HG03575 (cell line): ENCODE measurements around the gene DENND2D.

Source experiments
- ATAC-seq: cut with Tn5 transposase; IDR thresholded peaks from one replicate; pipeline ENCODE4 v1.9.1; 2021; ENCODE audit not compliant: unreplicated experiment, insufficient number of reproducible peaks, low FRiP score; ENCODE audit errors: extremely low read depth

DENND2D gene

DNA sequence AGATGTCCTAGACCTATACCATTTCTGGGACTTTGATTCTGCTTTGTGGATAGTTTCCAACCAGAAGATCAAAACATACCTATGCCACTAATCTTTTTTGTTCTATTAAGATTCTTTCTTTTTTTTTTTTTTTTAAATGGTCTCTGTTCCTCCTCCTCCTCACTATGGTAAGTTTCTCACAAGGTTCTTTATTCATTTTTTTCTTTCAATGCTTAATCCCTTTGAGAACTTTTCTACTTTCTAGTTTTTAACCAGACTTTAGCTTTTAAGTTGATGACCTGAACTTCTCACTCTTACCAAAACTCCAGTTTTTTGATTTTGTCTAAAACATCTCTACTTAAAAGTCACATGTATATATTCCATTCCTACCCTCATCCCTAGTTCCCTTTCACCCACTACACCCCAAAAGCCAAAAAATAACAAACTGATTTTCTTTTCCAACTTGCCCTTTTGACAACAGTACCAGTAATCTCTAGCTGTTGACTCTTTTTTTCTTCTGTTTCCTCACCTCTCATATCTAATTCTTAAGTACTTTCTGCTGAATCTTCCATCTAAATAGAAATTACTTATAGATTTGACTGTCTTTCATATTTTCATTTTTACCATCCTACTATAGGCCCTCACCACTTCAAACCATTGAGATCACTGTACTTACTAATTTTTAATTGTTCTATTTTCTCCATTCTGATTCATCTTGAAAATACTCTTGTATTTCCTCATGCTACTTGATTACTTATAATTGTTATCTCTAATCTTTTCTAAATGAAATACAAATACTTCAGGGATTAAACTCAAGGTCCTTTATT lies 54.3 kb downstream of the DENND2D start:
- ATAC-seq, result no peak

DNA sequence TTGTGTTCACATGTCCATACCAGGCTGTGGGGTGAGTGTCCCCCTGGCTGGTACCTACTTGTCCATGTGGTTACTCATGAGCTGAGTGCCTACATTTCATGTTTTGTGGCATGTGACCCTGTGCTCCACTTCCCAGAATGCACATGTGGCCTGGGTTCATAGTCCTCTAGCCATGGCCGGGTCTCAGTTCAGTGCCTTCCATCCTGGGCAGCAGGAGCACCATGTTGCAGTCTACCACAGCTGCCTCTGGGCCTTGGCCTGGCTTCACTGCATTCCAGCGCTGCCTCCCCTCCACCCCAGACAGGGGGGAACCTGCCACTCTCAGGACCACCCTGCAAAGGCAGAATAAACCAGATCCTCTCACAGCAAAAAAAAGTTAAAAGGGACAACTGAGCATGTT lies 54.9 kb downstream of the DENND2D start:
- no peak for ATAC-seq

DNA sequence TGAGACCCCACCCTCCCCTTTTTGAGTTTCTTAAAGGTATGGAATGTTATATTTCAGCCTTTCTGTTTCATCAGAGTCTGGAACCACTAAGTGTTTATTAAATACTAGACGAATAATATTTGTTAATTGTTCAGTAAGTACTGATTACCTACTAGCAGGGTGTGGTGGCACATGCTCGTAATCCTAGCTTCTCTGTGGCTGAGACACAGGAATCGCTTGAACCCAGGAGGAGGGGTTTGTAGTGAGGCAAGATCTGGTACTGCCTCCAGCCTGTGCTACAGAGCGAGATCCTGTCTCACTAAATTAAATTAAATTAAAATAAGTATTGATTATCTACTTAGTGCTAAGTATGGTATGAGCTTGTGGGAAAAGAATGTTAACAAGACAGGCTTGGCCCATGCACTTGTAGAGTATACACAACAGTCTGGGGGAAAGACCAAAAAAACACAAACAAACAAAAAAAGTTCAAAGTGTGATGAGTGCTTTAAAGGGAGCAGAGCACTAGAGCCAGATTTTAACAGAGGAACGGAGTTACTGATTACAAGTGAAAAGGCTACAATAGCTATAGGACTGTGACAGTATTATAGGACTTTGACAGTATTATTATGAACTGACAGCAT lies 58.0 kb downstream of the DENND2D start:
- no peak for ATAC-seq

GRCh38 chr1:111141245-111142220 lies 58.9 kb downstream of the DENND2D start:
- ATAC-seq, result no peak

DNA sequence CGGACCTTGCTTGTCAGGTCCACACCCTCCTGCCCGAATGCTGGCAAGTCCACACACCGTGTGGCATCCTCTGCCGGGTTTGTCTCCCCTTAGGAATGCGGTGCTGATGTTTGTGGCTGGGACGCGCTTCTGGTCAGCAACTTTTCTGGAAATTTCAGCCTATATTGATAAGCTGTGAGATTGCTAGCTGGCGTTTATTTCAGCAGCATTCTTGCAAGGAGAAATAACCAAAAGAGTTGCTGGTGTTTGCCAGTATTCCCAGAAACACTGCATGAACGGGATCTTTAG lies 59.8 kb downstream of the DENND2D start:
- no peak for ATAC-seq

DNA sequence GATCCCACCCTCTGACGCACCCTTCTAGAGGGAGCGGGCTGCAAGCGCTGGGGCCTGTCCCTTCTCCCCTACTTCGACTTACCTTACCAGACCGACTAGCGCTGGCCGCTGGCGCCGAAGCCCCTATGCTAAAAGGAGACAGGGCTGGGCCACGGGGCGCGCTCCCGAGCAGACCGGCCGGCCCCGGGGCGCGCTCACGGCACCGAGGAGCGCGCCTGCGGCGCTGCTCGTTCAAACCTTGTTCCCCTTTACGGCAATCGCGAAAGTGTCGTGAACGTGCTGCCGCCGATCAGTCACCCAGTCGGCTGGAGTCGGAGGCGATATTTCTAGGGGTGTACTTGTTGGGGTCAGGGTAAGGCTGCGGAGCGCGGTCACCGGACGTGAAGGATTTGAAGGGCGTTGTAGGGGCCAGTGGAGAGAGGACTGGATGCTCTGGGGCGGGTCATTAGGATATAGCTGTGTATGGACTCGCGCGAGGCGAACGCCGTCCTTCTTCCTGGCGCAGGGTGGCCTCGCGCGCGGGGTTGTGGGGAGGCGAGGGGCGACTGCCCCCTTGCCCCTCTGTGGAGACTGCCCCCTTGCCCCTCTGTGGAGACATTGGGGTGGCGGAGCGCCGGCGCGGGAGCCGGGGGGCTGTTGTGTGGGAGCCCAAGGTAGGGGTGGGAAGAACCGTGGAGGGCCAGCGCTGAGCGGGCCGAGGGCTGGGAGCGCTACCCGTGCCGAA lies 60.3 kb downstream of the DENND2D start, which contains the start of the genes CEPT1 and DRAM2:
Gene CEPT1 (plus strand): TSS at position 268 of the 724 bp plus-strand sequence. CDS start 7,492 bp downstream, outside the sequence.
Gene DRAM2 (minus strand): TSS at position 138 of the 724 bp plus-strand sequence. CDS start 8,539 bp downstream, outside the sequence.
- peak; percentile 35 for ATAC-seq

- ATAC-seq, result peak; percentile 29
Measured at GRCh38 chr1:111139324-111139955, 61.0 kb downstream of the DENND2D start.
